ENCODE measurements around the gene TAS2R43. TPM values are rescaled to one million over a fixed set of nuclear protein-coding genes. Genes with fewer than 3 reads are reported as not detected.

Gene TAS2R43
- polyA plus RNA-seq, 1 of the 3 experiments (the other 2 are of a cell fraction) = not detected

GRCh38 chr12:11108862-11109261 is 16.7 kb upstream of the TAS2R43 start:
- Histone ChIP-seq H3K9me3 (no peaks in the 10 kb centered on the region), H3K9ac (no peak overlapping the region), H3K36me3 (replicated peaks in 1 of 2; ENCODE audit: control insufficient read depth in 1 of 2, insufficient read depth in 2 of 2, low read length in 1 of 2) (peaks cover 0 to 12% of the 10 kb centered on the region in 2 experiments), H2AFZ (ENCODE audit: low read depth) (no peak overlapping the region), H3K9me2 (no peaks in the 10 kb centered on the region), H3K4me1 (ENCODE audit: control insufficient read depth in 1 of 2, insufficient read depth in 2 of 2, low read depth in 1 of 2, low read length in 1 of 2) (no peaks in the 10 kb centered on the region), H3K4me3 (ENCODE audit: low read depth in 2 of 2, low read length in 1 of 2) (no peak overlapping the region), H3F3A (replicated peaks; ENCODE audit: insufficient read depth) (no peaks in the 10 kb centered on the region), H3K27ac (ENCODE audit: low read depth in 2 of 2, low read length in 1 of 2) (no peak overlapping the region), H4K20me1 (ENCODE audit: insufficient read depth) (no peaks in the 10 kb centered on the region), H3K79me2 (ENCODE audit: insufficient read depth) (peaks cover 78% of the 10 kb centered on the region), H3K27me3 (ENCODE audit: insufficient read depth) (no peaks in the 10 kb centered on the region), H3K4me2 (no peak overlapping the region)
- WGBS (ENCODE audit: low lambda C conversion rate) = 100% methylated on average over 2 of the region's 2 CpGs
- no peak for DNase-seq
- TF ChIP-seq ELF1 (IDR thresholded peaks at IDR 0.05) = no peak
- ChIA-PET CTCF (no interaction called here), POLR2A (no interaction called here)

- ChIA-PET CTCF (no interaction called here), POLR2A (no interaction called here)
- no peaks in the 10 kb centered on the region for H3K9me2 ChIP-seq
- H3K9ac ChIP-seq = no peak overlapping the region
- TF ChIP-seq, protein P1, sequence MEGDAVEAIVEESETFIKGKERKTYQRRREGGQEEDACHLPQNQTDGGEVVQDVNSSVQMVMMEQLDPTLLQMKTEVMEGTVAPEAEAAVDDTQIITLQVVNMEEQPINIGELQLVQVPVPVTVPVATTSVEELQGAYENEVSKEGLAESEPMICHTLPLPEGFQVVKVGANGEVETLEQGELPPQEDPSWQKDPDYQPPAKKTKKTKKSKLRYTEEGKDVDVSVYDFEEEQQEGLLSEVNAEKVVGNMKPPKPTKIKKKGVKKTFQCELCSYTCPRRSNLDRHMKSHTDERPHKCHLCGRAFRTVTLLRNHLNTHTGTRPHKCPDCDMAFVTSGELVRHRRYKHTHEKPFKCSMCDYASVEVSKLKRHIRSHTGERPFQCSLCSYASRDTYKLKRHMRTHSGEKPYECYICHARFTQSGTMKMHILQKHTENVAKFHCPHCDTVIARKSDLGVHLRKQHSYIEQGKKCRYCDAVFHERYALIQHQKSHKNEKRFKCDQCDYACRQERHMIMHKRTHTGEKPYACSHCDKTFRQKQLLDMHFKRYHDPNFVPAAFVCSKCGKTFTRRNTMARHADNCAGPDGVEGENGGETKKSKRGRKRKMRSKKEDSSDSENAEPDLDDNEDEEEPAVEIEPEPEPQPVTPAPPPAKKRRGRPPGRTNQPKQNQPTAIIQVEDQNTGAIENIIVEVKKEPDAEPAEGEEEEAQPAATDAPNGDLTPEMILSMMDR (IDR thresholded peaks at IDR 0.05) = no peak
- TF ChIP-seq USF2 (IDR thresholded peaks at IDR 0.05; ENCODE audit: borderline replicate concordance, low read depth, low read length) (no peak), RXRA (IDR thresholded peaks at IDR 0.05; ENCODE audit: borderline replicate concordance, low read depth) (no peak), POLR2AphosphoS5 (IDR thresholded peaks at IDR 0.05; ENCODE audit: low read depth, low read length) (no peak), RCOR1 (IDR thresholded peaks at IDR 0.05; ENCODE audit: low read length) (no peak), MEF2A (IDR thresholded peaks at IDR 0.05; ENCODE audit: borderline replicate concordance, low read depth) (no peak), TEAD4 (IDR thresholded peaks at IDR 0.05; ENCODE audit: borderline replicate concordance, insufficient read depth) (no peak), RAD21 (IDR thresholded peaks at IDR 0.05; ENCODE audit: low read length) (no peak), NFIC (IDR thresholded peaks at IDR 0.05; ENCODE audit: borderline replicate concordance) (no peak), ELF1 (IDR thresholded peaks at IDR 0.05) (no peak), PBX3 (IDR thresholded peaks at IDR 0.05) (no peak), NRF1 (IDR thresholded peaks at IDR 0.05; ENCODE audit: low read depth, low read length) (no peak), FOXM1 (IDR thresholded peaks at IDR 0.05; ENCODE audit: low read depth) (no peak), IRF3 (IDR thresholded peaks at IDR 0.05; ENCODE audit: low read depth, low read length) (no peak), GABPA (IDR thresholded peaks at IDR 0.05; ENCODE audit: low read depth) (no peak)
- TF ChIP-seq, protein P2, sequence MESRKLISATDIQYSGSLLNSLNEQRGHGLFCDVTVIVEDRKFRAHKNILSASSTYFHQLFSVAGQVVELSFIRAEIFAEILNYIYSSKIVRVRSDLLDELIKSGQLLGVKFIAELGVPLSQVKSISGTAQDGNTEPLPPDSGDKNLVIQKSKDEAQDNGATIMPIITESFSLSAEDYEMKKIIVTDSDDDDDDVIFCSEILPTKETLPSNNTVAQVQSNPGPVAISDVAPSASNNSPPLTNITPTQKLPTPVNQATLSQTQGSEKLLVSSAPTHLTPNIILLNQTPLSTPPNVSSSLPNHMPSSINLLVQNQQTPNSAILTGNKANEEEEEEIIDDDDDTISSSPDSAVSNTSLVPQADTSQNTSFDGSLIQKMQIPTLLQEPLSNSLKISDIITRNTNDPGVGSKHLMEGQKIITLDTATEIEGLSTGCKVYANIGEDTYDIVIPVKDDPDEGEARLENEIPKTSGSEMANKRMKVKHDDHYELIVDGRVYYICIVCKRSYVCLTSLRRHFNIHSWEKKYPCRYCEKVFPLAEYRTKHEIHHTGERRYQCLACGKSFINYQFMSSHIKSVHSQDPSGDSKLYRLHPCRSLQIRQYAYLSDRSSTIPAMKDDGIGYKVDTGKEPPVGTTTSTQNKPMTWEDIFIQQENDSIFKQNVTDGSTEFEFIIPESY (IDR thresholded peaks at IDR 0.05; ENCODE audit: borderline replicate concordance, low read depth) = no peak
- H3K79me2 ChIP-seq (ENCODE audit: insufficient read depth) = peaks cover 74% of the 10 kb centered on the region
- WGBS (ENCODE audit: low lambda C conversion rate) = 92% methylated on average over 1 of the region's 1 CpG
- no peaks in the 10 kb centered on the region for H4K20me1 ChIP-seq (ENCODE audit: insufficient read depth)
- H3K4me1 ChIP-seq (ENCODE audit: control insufficient read depth in 1 of 2, insufficient read depth in 2 of 2, low read depth in 1 of 2, low read length in 1 of 2) = no peaks in the 10 kb centered on the region
- H2AFZ ChIP-seq (ENCODE audit: low read depth) = no peak overlapping the region
- H3K4me2 ChIP-seq = no peak overlapping the region
- no peaks in the 10 kb centered on the region for H3K27me3 ChIP-seq (ENCODE audit: insufficient read depth)
- H3K4me3 ChIP-seq (ENCODE audit: low read depth in 2 of 2, low read length in 1 of 2) = no peak overlapping the region
- H3K27ac ChIP-seq (ENCODE audit: low read depth in 2 of 2, low read length in 1 of 2) = no peak overlapping the region
- H3K36me3 ChIP-seq (replicated peaks in 1 of 2; ENCODE audit: control insufficient read depth in 1 of 2, insufficient read depth in 2 of 2, low read length in 1 of 2) = peaks cover 0 to 16% of the 10 kb centered on the region in 2 experiments
- H3K9me3 ChIP-seq = no peaks in the 10 kb centered on the region
- H3F3A ChIP-seq (replicated peaks; ENCODE audit: insufficient read depth) = no peaks in the 10 kb centered on the region
- DNase-seq = no peak
These were observed 15.6 kb upstream of the TAS2R43 start for GRCh38 chr12:11107719-11108118.

Measured in SK-N-SH (cell line).